HG02884 (cell line): ENCODE data around the gene TGM4.

ENCODE experiments used
- ATAC-seq: cut with Tn5 transposase; IDR thresholded peaks from one replicate; pipeline ENCODE4 v1.9.1; 2021; ENCODE audit warnings: mild to moderate bottlenecking, moderate library complexity; ENCODE audit not compliant: unreplicated experiment

TGM4 gene

GRCh38 chr3:44950275-44950734 is 75.9 kb downstream of the TGM4 start:
- ATAC-seq: no peak

GRCh38 chr3:44952689-44953088 is 78.3 kb downstream of the TGM4 start:
- no peak for ATAC-seq

GRCh38 chr3:44954304-44954703 is 79.9 kb downstream of the TGM4 start:
- ATAC-seq: no peak

GRCh38 chr3:44954962-44955361 is 80.6 kb downstream of the TGM4 start:
- peak; percentile 65 for ATAC-seq

GRCh38 chr3:44955917-44956316 is 81.5 kb downstream of the TGM4 start:
- ATAC-seq: no peak

GRCh38 chr3:44957986-44958385 is 83.6 kb downstream of the TGM4 start:
- no peak for ATAC-seq

GRCh38 chr3:44958386-44958785 is 84.0 kb downstream of the TGM4 start:
- ATAC-seq: no peak

GRCh38 chr3:44960387-44961026 is 86.1 kb downstream of the TGM4 start:
- no peak for ATAC-seq

GRCh38 chr3:44961888-44962287 is 87.5 kb downstream of the TGM4 start:
- no peak for ATAC-seq

- no peak for ATAC-seq
These were observed 88.4 kb downstream of the TGM4 start for GRCh38 chr3:44962621-44963393.

- no peak for ATAC-seq
These were observed 89.3 kb downstream of the TGM4 start for GRCh38 chr3:44963571-44964325.
